ENCODE results near the gene EIF1AD. TPM values are rescaled to one million over a fixed set of nuclear protein-coding genes. Genes with fewer than 3 reads are reported as not detected.

The EIF1AD gene
- total RNA-seq, 1 experiment from 2014 or later = 64.6 TPM

- DNase-seq (ENCODE audit: low read depth, low spot score) = no peak
- intact Hi-C loops (cut with micrococcal nuclease; ENCODE audit: unreplicated experiment) (no loop called here), in situ Hi-C loops (cut with HindIII; ENCODE audit: low pct_unique_long_range_greater_than_20kb, low sequenced_read_pairs) (no loop called here)
- H3K27ac ChIP-seq (ENCODE audit: low read length) = peak overlapping the region; percentile 55; the same call in 1 of the 2 replicates
- H3K36me3 ChIP-seq (ENCODE audit: control insufficient read depth, insufficient read depth, low read length) = no peaks in the 10 kb centered on the region
- H3K27me3 ChIP-seq (ENCODE audit: control insufficient read depth, insufficient read depth, low read length) = no peaks in the 10 kb centered on the region
- ChIA-PET CTCF (interaction anchor here (0.6 to 1.6 kb wide), 5 partner anchors 14 to 349 kb away, joined by 4 to 10 read pairs (median 6); no protein-coding TSS in a partner anchor), POLR2A (no interaction called here)
- H3K9me3 ChIP-seq (ENCODE audit: control insufficient read depth, insufficient read depth, low read depth, low read length) = no peaks in the 10 kb centered on the region
- peaks cover 12% of the 10 kb centered on the region; the same call in 1 of the 2 replicates for H3K4me1 ChIP-seq (ENCODE audit: control insufficient read depth, insufficient read depth, low read length)
- H3K4me3 ChIP-seq (ENCODE audit: low read depth in 2 of 2, low read length in 2 of 2) = peak overlapping the region; percentile 25 to 51
- ATAC-seq = peak; percentile 89
- no TSS peak for BruUV-seq (replicated peaks)
- TF ChIP-seq CTCF (IDR thresholded peaks at IDR 0.05) = peak; percentile 100
- no peak for TF ChIP-seq REST (IDR thresholded peaks at IDR 0.05; ENCODE audit: insufficient read depth in 1 of 2, low read depth in 2 of 2, low read length in 1 of 2)
- 0 out of 2 replicates have a peak, but pooled peaks have one; percentile 25 for TF ChIP-seq POLR2AphosphoS5 (IDR thresholded peaks at IDR 0.05; ENCODE audit: low read depth, low read length)
- TF ChIP-seq SIN3A (IDR thresholded peaks at IDR 0.05; ENCODE audit: borderline replicate concordance, insufficient read depth, low read depth, low read length) = no peak
- TF ChIP-seq TCF7L2 (IDR thresholded peaks at IDR 0.05; ENCODE audit: low read depth, low read length) = no peak
These were observed 20.6 kb upstream of the EIF1AD start for GRCh38 chr11:66022401-66023185.

GRCh38 chr11:66020618-66021357, 18.8 kb upstream of the EIF1AD start:
- Histone ChIP-seq H3K9me3 (ENCODE audit: control insufficient read depth, insufficient read depth, low read depth, low read length) (no peaks in the 10 kb centered on the region), H3K27ac (ENCODE audit: low read length) (peak overlapping the region; percentile 5; the same call in 1 of the 2 replicates), H3K27me3 (ENCODE audit: control insufficient read depth, insufficient read depth, low read length) (no peaks in the 10 kb centered on the region), H3K4me1 (ENCODE audit: control insufficient read depth, insufficient read depth, low read length) (peaks cover 17% of the 10 kb centered on the region), H3K4me3 (ENCODE audit: low read depth in 2 of 2, low read length in 2 of 2) (no peak overlapping the region), H3K36me3 (ENCODE audit: control insufficient read depth, insufficient read depth, low read length) (no peaks in the 10 kb centered on the region)
- no TSS peak for BruUV-seq (replicated peaks)
- intact Hi-C loops (cut with micrococcal nuclease; ENCODE audit: unreplicated experiment) (no loop called here), in situ Hi-C loops (cut with HindIII; ENCODE audit: low pct_unique_long_range_greater_than_20kb, low sequenced_read_pairs) (no loop called here)
- CTCF ChIA-PET = interaction anchor here (1.6 kb wide), 1 partner anchor 136 kb away, joined by 5 read pairs; no protein-coding TSS in a partner anchor
- no peak for TF ChIP-seq REST (IDR thresholded peaks at IDR 0.05; ENCODE audit: insufficient read depth in 1 of 2, low read depth in 2 of 2, low read length in 1 of 2)
- no peak for TF ChIP-seq TCF7L2 (IDR thresholded peaks at IDR 0.05; ENCODE audit: low read depth, low read length)
- TF ChIP-seq SIN3A (IDR thresholded peaks at IDR 0.05; ENCODE audit: borderline replicate concordance, insufficient read depth, low read depth, low read length) = no peak
- TF ChIP-seq CTCF (IDR thresholded peaks at IDR 0.05) = no peak
- no peak for TF ChIP-seq POLR2AphosphoS5 (IDR thresholded peaks at IDR 0.05; ENCODE audit: low read depth, low read length)
- POLR2A ChIA-PET = no interaction called here
- ATAC-seq = peak; percentile 78
- DNase-seq (ENCODE audit: low read depth, low spot score) = no peak
